ENCODE data around the gene OR10H4.
A peak's percentile ranks its signal among the peaks of the same experiment; 100 is the strongest.

GRCh38 chr19:15934332-15935078 lies 14.3 kb upstream of the OR10H4 start, which contains the start of gene CYP4F11:
- TF ChIP-seq, protein P1, sequence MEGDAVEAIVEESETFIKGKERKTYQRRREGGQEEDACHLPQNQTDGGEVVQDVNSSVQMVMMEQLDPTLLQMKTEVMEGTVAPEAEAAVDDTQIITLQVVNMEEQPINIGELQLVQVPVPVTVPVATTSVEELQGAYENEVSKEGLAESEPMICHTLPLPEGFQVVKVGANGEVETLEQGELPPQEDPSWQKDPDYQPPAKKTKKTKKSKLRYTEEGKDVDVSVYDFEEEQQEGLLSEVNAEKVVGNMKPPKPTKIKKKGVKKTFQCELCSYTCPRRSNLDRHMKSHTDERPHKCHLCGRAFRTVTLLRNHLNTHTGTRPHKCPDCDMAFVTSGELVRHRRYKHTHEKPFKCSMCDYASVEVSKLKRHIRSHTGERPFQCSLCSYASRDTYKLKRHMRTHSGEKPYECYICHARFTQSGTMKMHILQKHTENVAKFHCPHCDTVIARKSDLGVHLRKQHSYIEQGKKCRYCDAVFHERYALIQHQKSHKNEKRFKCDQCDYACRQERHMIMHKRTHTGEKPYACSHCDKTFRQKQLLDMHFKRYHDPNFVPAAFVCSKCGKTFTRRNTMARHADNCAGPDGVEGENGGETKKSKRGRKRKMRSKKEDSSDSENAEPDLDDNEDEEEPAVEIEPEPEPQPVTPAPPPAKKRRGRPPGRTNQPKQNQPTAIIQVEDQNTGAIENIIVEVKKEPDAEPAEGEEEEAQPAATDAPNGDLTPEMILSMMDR (IDR thresholded peaks at IDR 0.05) = no peak
- TF ChIP-seq POLR2AphosphoS5 (IDR thresholded peaks at IDR 0.05; ENCODE audit: insufficient read depth in 1 of 2, low read depth in 1 of 2) (peak in 1 of 2 donors; percentile 18), POLR2A (IDR thresholded peaks at IDR 0.05) (no peak)
